Prostate gland (tissue), 2 donors: ENCODE data around the gene KRTAP4-2. TPM values are rescaled to one million over a fixed set of nuclear protein-coding genes. Genes with fewer than 3 reads are reported as not detected.
"Not testable (repeated sequence)": the region's sequence is repeated elsewhere in the genome, so short reads cannot be mapped to it uniquely, and the experiment has no call there.

Experiments used
- DNase-seq: peaks from one replicate; pipeline ENCODE4 v3.0.0-alpha.2; 2019; ENCODE audit warnings: low spot score
- H3K27ac ChIP-seq, 2 donors: fragments of 200-600 bp; sonication (generic); 2 replicates each; pipeline ENCODE4 v1.5.1; 2017 to 2019
- H3K27me3 ChIP-seq: fragments of 200-600 bp; sonication (generic); replicated peaks from 2 replicates; pipeline ENCODE4 v1.5.1; 2019; ENCODE audit not compliant: insufficient read depth
- H3K36me3 ChIP-seq, 2 donors: fragments of 200-600 bp; sonication (generic); 1 replicate in 1 of 2; 2 replicates in 1 of 2; pipeline versions ENCODE4 v1.5.1 to v1.8.1; 2017 to 2019
- H3K4me1 ChIP-seq: fragments of 200-600 bp; sonication (generic); replicated peaks from 2 replicates; pipeline ENCODE4 v1.5.1; 2019
- H3K4me3 ChIP-seq, 2 donors: fragments of 200-600 bp; sonication (generic); 2 replicates each; pipeline ENCODE4 v1.5.1; 2017 to 2019
- H3K9me3 ChIP-seq: fragments of 200-600 bp; sonication (generic); 2 replicates; pipeline ENCODE4 v1.5.1; 2017
- CTCF ChIP-seq, 4 experiments: fragments of 200-600 bp in 2 of 4; fragments of 450-650 bp in 2 of 4; sonication (generic) in 2 of 4; IDR thresholded peaks; 1 replicate in 3 of 4; 2 replicates in 1 of 4; pipeline ENCODE4 v1.5.1; 2016 to 2019; ENCODE audit warnings: antibody characterized with exemption in 4 of 4, mild to moderate bottlenecking in 2 of 4, moderate library complexity in 2 of 4
- POLR2A ChIP-seq: fragments of 450-650 bp; IDR thresholded peaks from one replicate; pipeline ENCODE4 v1.6.1; 2016; ENCODE audit warnings: antibody characterized with exemption, mild to moderate bottlenecking
- POLR2AphosphoS5 ChIP-seq: sonication (generic); formaldehyde crosslinking; IDR thresholded peaks from one replicate; pipeline ENCODE4 v1.6.1; 2017; ENCODE audit warnings: antibody characterized with exemption
- WGBS: methylation state at CpG from one replicate; pipeline ENCODE4 v1.1.5; 2018; 5-methylcytosine and 5-hydroxymethylcytosine counted together
- intact Hi-C: fragments of 100-400 bp; cut with DNase I; formaldehyde crosslinking; loops from one replicate; pipeline ENCODE4 v1.14.2; 2022
- total RNA-seq, 2 donors: library from RNA; depleted of rRNA; stranded (reverse); fragments of >200 nt; gene quantifications; one replicate each; pipeline ENCODE4 v1.1.0, GENCODE V29; 2016

Gene KRTAP4-2
- total RNA-seq, 2 donors from 2014 or later, result not detected

GRCh38 chr17:41153856-41154255 is 24.2 kb downstream of the KRTAP4-2 start:
- Histone ChIP-seq H3K4me3 (no peak overlapping the region), H3K9me3 (no peaks in the 10 kb centered on the region), H3K27me3 (peaks cover 3% of the 10 kb centered on the region), H3K4me1 (no peaks in the 10 kb centered on the region), H3K27ac (no peak overlapping the region), H3K36me3 (no peaks in the 10 kb centered on the region)
- DNase-seq, result no peak
- 21% methylated on average over 2 of the region's 2 CpGs for WGBS
- TF ChIP-seq CTCF (IDR thresholded peaks at IDR 0.05), result no peak
- TF ChIP-seq POLR2AphosphoS5, result no peak
- no peak for TF ChIP-seq POLR2A
- intact Hi-C loops, result no loop called here

GRCh38 chr17:41151525-41151924 is 26.5 kb downstream of the KRTAP4-2 start:
- no peak for DNase-seq
- intact Hi-C loops, result no loop called here
- no peak overlapping the region for H3K4me3 ChIP-seq
- no peaks in the 10 kb centered on the region for H3K9me3 ChIP-seq
- peaks cover 3% of the 10 kb centered on the region for H3K27me3 ChIP-seq
- H3K4me1 ChIP-seq, result no peaks in the 10 kb centered on the region
- H3K27ac ChIP-seq, result no peak overlapping the region
- 86% methylated on average over 2 of the region's 2 CpGs for WGBS
- H3K36me3 ChIP-seq, result no peaks in the 10 kb centered on the region
- TF ChIP-seq POLR2A (no peak), CTCF (IDR thresholded peaks at IDR 0.05) (no peak), POLR2AphosphoS5 (no peak)

GRCh38 chr17:41150026-41150425 is 28.0 kb downstream of the KRTAP4-2 start:
- DNase-seq, result no peak
- intact Hi-C loops, result no loop called here
- 87% methylated on average over 4 of the region's 4 CpGs for WGBS
- Histone ChIP-seq H3K4me3 (no peak overlapping the region), H3K36me3 (no peaks in the 10 kb centered on the region), H3K27ac (no peak overlapping the region), H3K9me3 (no peaks in the 10 kb centered on the region), H3K27me3 (no peaks in the 10 kb centered on the region), H3K4me1 (no peaks in the 10 kb centered on the region)
- TF ChIP-seq POLR2AphosphoS5 (no peak), POLR2A (no peak), CTCF (IDR thresholded peaks at IDR 0.05) (no peak)

- no peak for TF ChIP-seq CTCF (IDR thresholded peaks at IDR 0.05)
- no peak for TF ChIP-seq POLR2AphosphoS5
- no peak for TF ChIP-seq POLR2A
- 50% methylated on average over 2 of the region's 2 CpGs for WGBS
- Histone ChIP-seq H3K4me3 (no peak within 1 kb of the TSS), H3K9me3 (no peaks in the 10 kb centered on the region), H3K36me3 (no peaks in the 10 kb centered on the region), H3K27ac (no peak within 1 kb of the TSS), H3K27me3 (no peaks in the 10 kb centered on the region), H3K4me1 (no peaks in the 10 kb centered on the region)
- DNase-seq, result no peak
- intact Hi-C loops, result no loop called here
Measured at GRCh38 chr17:41149652-41149985, 28.4 kb downstream of the KRTAP4-2 start, which contains the start of gene KRTAP4-5. KRTAP4-5 (minus strand) TSS chr17:41149825; CDS start chr17:41149767, 58 bp downstream.

GRCh38 chr17:41148971-41149651 is 28.9 kb downstream of the KRTAP4-2 start:
- WGBS, result 85% methylated on average over 10 of the region's 10 CpGs

More at GRCh38 chr17:41148971-41149651, 28.9 kb downstream of the KRTAP4-2 start:
- H3K27ac ChIP-seq, H3K4me1 ChIP-seq, H3K4me3 ChIP-seq, H3K36me3 ChIP-seq, intact Hi-C loops, H3K27me3 ChIP-seq, DNase-seq, H3K9me3 ChIP-seq: not testable (repeated sequence)
